Liver (tissue), 3 donors: ENCODE results near the gene CCDC77.

Source experiments
- EGR1 ChIP-seq, 2 donors: IDR thresholded peaks; 2 replicates each; pipeline ENCODE4 v1.6.1; 2016 to 2018; ENCODE audit warnings: antibody characterized with exemption in 2 of 2, low read depth in 2 of 2
- FOXA2 ChIP-seq: IDR thresholded peaks from 2 replicates; pipeline ENCODE4 v1.6.1; 2016; ENCODE audit warnings: antibody characterized with exemption
- GABPA ChIP-seq, 2 donors: IDR thresholded peaks in 1 of 2; conservative IDR thresholded peaks in 1 of 2; 2 replicates each; pipeline ENCODE4 v1.6.1; 2016; ENCODE audit warnings: antibody characterized with exemption in 2 of 2, mild to moderate bottlenecking in 1 of 2, moderate library complexity in 1 of 2
- HNF4G ChIP-seq: IDR thresholded peaks from 2 replicates; pipeline ENCODE4 v1.6.1; 2016; ENCODE audit warnings: antibody characterized with exemption
- JUND ChIP-seq, 2 donors: IDR thresholded peaks; 2 replicates each; pipeline ENCODE4 v1.6.1; 2016; ENCODE audit warnings: antibody characterized with exemption in 2 of 2
- RAD21 ChIP-seq, 2 donors: IDR thresholded peaks; 2 replicates each; pipeline ENCODE4 v1.6.1; 2016; ENCODE audit warnings: antibody characterized with exemption in 2 of 2, mild to moderate bottlenecking in 2 of 2
- RXRA ChIP-seq, 2 donors: IDR thresholded peaks; 2 replicates each; pipeline ENCODE4 v1.6.1; 2017 to 2018; ENCODE audit warnings: antibody characterized with exemption in 2 of 2, mild to moderate bottlenecking in 1 of 2
- SP1 ChIP-seq: IDR thresholded peaks from 2 replicates; pipeline ENCODE4 v1.6.1; 2018; ENCODE audit warnings: antibody characterized with exemption, mild to moderate bottlenecking
- TAF1 ChIP-seq: conservative IDR thresholded peaks from 2 replicates; pipeline ENCODE4 v1.6.1; 2016; ENCODE audit warnings: antibody characterized with exemption, mild to moderate bottlenecking
- YY1 ChIP-seq: IDR thresholded peaks from 2 replicates; pipeline ENCODE4 v1.6.1; 2016; ENCODE audit warnings: antibody characterized with exemption, mild to moderate bottlenecking
- TF ChIP-seq, protein P1 (sequence below): IDR thresholded peaks from 2 replicates; pipeline ENCODE4 v1.6.1; 2016; ENCODE audit warnings: antibody characterized with exemption
- TF ChIP-seq, protein P2 (sequence below): fragments of 150-350 bp; IDR thresholded peaks from 2 replicates; pipeline ENCODE4 v1.5.1; 2017; ENCODE audit warnings: improper control_type of control experiment, low read depth, low read length; ENCODE audit not compliant: missing input control
- TF ChIP-seq, protein P3 (sequence below): IDR thresholded peaks from 2 replicates; pipeline ENCODE4 v1.6.1; 2016; ENCODE audit warnings: antibody characterized with exemption, mild to moderate bottlenecking
- TF ChIP-seq, protein P4 (sequence below): IDR thresholded peaks from 2 replicates; pipeline ENCODE4 v1.6.1; 2016; ENCODE audit warnings: antibody characterized with exemption
- donor health status: healthy.
- donor health status: healthy.

DNA sequence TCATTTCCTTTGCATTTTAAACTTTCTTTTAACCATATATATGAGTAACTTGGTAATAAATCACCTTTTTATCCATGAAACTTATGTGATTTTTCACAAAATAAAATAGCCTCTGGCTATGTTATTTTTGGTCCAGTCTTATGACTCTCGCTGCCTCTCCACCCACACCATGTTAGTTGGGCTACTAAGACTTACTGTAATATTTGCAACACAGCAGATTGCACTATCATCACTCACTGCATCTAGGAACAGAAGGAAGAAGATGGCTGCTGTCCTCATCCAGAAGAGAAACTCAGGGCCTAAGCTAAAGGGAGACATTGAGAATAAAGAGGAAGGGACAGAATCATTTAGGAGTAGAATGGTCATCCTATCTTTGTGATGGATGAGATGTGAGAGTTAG is 45.7 kb downstream of the CCDC77 start:
- TF ChIP-seq, protein P1, sequence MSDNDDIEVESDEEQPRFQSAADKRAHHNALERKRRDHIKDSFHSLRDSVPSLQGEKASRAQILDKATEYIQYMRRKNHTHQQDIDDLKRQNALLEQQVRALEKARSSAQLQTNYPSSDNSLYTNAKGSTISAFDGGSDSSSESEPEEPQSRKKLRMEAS: no peak
- TF ChIP-seq, protein P2, sequence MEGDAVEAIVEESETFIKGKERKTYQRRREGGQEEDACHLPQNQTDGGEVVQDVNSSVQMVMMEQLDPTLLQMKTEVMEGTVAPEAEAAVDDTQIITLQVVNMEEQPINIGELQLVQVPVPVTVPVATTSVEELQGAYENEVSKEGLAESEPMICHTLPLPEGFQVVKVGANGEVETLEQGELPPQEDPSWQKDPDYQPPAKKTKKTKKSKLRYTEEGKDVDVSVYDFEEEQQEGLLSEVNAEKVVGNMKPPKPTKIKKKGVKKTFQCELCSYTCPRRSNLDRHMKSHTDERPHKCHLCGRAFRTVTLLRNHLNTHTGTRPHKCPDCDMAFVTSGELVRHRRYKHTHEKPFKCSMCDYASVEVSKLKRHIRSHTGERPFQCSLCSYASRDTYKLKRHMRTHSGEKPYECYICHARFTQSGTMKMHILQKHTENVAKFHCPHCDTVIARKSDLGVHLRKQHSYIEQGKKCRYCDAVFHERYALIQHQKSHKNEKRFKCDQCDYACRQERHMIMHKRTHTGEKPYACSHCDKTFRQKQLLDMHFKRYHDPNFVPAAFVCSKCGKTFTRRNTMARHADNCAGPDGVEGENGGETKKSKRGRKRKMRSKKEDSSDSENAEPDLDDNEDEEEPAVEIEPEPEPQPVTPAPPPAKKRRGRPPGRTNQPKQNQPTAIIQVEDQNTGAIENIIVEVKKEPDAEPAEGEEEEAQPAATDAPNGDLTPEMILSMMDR: no peak
- TF ChIP-seq YY1 (no peak), FOXA2 (no peak), SP1 (no peak), JUND (IDR thresholded peaks at IDR 0.05) (no peak), RAD21 (IDR thresholded peaks at IDR 0.05) (no peak), TAF1 (no peak), GABPA (IDR thresholded peaks at IDR 0.05 in 1 of 2, conservative IDR thresholded peaks at IDR 0.05 in 1 of 2) (no peak), RXRA (IDR thresholded peaks at IDR 0.05) (no peak), EGR1 (IDR thresholded peaks at IDR 0.05; ENCODE audit: low read depth in 2 of 2) (no peak), HNF4G (no peak)
- TF ChIP-seq, protein P3, sequence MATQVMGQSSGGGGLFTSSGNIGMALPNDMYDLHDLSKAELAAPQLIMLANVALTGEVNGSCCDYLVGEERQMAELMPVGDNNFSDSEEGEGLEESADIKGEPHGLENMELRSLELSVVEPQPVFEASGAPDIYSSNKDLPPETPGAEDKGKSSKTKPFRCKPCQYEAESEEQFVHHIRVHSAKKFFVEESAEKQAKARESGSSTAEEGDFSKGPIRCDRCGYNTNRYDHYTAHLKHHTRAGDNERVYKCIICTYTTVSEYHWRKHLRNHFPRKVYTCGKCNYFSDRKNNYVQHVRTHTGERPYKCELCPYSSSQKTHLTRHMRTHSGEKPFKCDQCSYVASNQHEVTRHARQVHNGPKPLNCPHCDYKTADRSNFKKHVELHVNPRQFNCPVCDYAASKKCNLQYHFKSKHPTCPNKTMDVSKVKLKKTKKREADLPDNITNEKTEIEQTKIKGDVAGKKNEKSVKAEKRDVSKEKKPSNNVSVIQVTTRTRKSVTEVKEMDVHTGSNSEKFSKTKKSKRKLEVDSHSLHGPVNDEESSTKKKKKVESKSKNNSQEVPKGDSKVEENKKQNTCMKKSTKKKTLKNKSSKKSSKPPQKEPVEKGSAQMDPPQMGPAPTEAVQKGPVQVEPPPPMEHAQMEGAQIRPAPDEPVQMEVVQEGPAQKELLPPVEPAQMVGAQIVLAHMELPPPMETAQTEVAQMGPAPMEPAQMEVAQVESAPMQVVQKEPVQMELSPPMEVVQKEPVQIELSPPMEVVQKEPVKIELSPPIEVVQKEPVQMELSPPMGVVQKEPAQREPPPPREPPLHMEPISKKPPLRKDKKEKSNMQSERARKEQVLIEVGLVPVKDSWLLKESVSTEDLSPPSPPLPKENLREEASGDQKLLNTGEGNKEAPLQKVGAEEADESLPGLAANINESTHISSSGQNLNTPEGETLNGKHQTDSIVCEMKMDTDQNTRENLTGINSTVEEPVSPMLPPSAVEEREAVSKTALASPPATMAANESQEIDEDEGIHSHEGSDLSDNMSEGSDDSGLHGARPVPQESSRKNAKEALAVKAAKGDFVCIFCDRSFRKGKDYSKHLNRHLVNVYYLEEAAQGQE: no peak
- TF ChIP-seq, protein P4, sequence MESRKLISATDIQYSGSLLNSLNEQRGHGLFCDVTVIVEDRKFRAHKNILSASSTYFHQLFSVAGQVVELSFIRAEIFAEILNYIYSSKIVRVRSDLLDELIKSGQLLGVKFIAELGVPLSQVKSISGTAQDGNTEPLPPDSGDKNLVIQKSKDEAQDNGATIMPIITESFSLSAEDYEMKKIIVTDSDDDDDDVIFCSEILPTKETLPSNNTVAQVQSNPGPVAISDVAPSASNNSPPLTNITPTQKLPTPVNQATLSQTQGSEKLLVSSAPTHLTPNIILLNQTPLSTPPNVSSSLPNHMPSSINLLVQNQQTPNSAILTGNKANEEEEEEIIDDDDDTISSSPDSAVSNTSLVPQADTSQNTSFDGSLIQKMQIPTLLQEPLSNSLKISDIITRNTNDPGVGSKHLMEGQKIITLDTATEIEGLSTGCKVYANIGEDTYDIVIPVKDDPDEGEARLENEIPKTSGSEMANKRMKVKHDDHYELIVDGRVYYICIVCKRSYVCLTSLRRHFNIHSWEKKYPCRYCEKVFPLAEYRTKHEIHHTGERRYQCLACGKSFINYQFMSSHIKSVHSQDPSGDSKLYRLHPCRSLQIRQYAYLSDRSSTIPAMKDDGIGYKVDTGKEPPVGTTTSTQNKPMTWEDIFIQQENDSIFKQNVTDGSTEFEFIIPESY: no peak
